SU-DHL-6 (cell line): ENCODE measurements around the gene COQ8B.
"Not testable (repeated sequence)": the region's sequence is repeated elsewhere in the genome, so short reads cannot be mapped to it uniquely, and the experiment has no call there.

Experiments
- H2AFZ ChIP-seq: fragments of 200-600 bp; sonication (generic); 2 replicates; pipeline ENCODE4 v1.6.1; 2014; ENCODE audit warnings: low read depth, mild to moderate bottlenecking, moderate library complexity, mixed read lengths, antibody characterized with exemption, low read length; ENCODE audit not compliant: severe bottlenecking
- H3F3A ChIP-seq: fragments of 200-600 bp; shearing (Covaris generic); 2 replicates; pipeline ENCODE4 v1.6.0; 2016; ENCODE audit warnings: antibody characterized with exemption, mild to moderate bottlenecking; ENCODE audit not compliant: insufficient read depth
- H3K27ac ChIP-seq: fragments of 200-600 bp; sonication (generic); 2 replicates; pipeline ENCODE4 v1.5.1; 2016; ENCODE audit warnings: low read depth, mild to moderate bottlenecking, low read length, moderate library complexity, mixed read lengths
- H3K27me3 ChIP-seq: fragments of 200-600 bp; sonication (generic), shearing (Covaris generic); 2 replicates; pipeline ENCODE4 v1.6.0; 2014; ENCODE audit warnings: mild to moderate bottlenecking, low read length
- H3K36me3 ChIP-seq: fragments of 200-600 bp; sonication (generic); 2 replicates; pipeline ENCODE4 v1.6.1; 2014; ENCODE audit warnings: mild to moderate bottlenecking, low read length, mixed read lengths
- H3K4me2 ChIP-seq: fragments of 300-600, 200-600 bp; shearing (Covaris generic), sonication (generic); 2 replicates; pipeline ENCODE4 v1.6.0; 2014; ENCODE audit warnings: low read length, low read depth, mild to moderate bottlenecking; ENCODE audit not compliant: poor library complexity, severe bottlenecking
- H3K4me3 ChIP-seq: fragments of 200-600 bp; sonication (generic); 2 replicates; pipeline ENCODE4 v1.5.1; 2014; ENCODE audit warnings: antibody characterized with exemption, low read length, mild to moderate bottlenecking, mixed read lengths; ENCODE audit not compliant: insufficient read depth, poor library complexity, severe bottlenecking
- H3K79me2 ChIP-seq: fragments of 200-600 bp; sonication (generic); 2 replicates; pipeline ENCODE4 v1.6.1; 2014; ENCODE audit warnings: mild to moderate bottlenecking, low read length, moderate library complexity; ENCODE audit not compliant: insufficient read depth
- H3K9ac ChIP-seq: fragments of 200-600 bp; sonication (generic); 2 replicates; pipeline ENCODE4 v1.7.0; 2014; ENCODE audit warnings: mild to moderate bottlenecking, low read length
- H3K9me2 ChIP-seq: fragments of 200-600 bp; sonication (generic); replicated peaks from 2 replicates; pipeline ENCODE4 v1.6.1; 2014; ENCODE audit warnings: low read length; ENCODE audit not compliant: insufficient read depth
- H3K9me3 ChIP-seq: fragments of 200-600 bp; sonication (generic); 2 replicates; pipeline ENCODE4 v1.6.1; 2014; ENCODE audit warnings: low read length, mixed read lengths; ENCODE audit not compliant: insufficient read depth
- H4K20me1 ChIP-seq: fragments of 200-600 bp; sonication (generic); 2 replicates; pipeline ENCODE4 v1.6.1; 2014; ENCODE audit warnings: low read depth, mild to moderate bottlenecking, antibody characterized with exemption, low read length, moderate library complexity, mixed read lengths
- CTCF ChIP-seq: fragments of 200-600 bp; sonication (generic); IDR thresholded peaks from one replicate; pipeline ENCODE4 v1.5.1; 2017; ENCODE audit warnings: antibody characterized with exemption, mild to moderate bottlenecking, low read length, moderate library complexity; ENCODE audit not compliant: insufficient read depth, poor library complexity, severe bottlenecking
- EZH2phosphoT487 ChIP-seq: fragments of 200-600 bp; sonication (generic), shearing (Covaris generic); conservative IDR thresholded peaks from 2 replicates; pipeline ENCODE4 v1.6.1; 2018; ENCODE audit warnings: mild to moderate bottlenecking, antibody characterized with exemption, low read length, moderate library complexity, mixed read lengths

The COQ8B gene

GRCh38 chr19:40652303-40652702 lies 64.4 kb downstream of the COQ8B start:
- H3K4me3 ChIP-seq, H3K27ac ChIP-seq, H3K4me2 ChIP-seq, H3K9ac ChIP-seq, H3K36me3 ChIP-seq, H3K79me2 ChIP-seq, H3F3A ChIP-seq, H4K20me1 ChIP-seq, H3K9me2 ChIP-seq, H2AFZ ChIP-seq, H3K9me3 ChIP-seq, H3K27me3 ChIP-seq: not testable (repeated sequence)

- Histone ChIP-seq H3K9me2 (no peaks in the 10 kb centered on the region), H3K9ac (no peak overlapping the region), H3K79me2 (no peaks in the 10 kb centered on the region), H3K4me2 (no peak overlapping the region), H3K27ac (no peak overlapping the region), H2AFZ (no peak overlapping the region), H3K4me3 (no peak overlapping the region), H3K36me3 (no peaks in the 10 kb centered on the region), H3K9me3 (no peaks in the 10 kb centered on the region), H4K20me1 (no peaks in the 10 kb centered on the region), H3K27me3 (no peaks in the 10 kb centered on the region), H3F3A (no peaks in the 10 kb centered on the region)
- TF ChIP-seq CTCF (no peak), EZH2phosphoT487 (no peak)
These were observed 65.9 kb downstream of the COQ8B start for GRCh38 chr19:40650749-40651305.

GRCh38 chr19:40649903-40650675 lies 66.6 kb downstream of the COQ8B start:
- H3K9ac ChIP-seq, H3K36me3 ChIP-seq, H3F3A ChIP-seq, H3K4me2 ChIP-seq, H3K9me2 ChIP-seq, H3K9me3 ChIP-seq, H3K27ac ChIP-seq, H3K4me3 ChIP-seq, H3K27me3 ChIP-seq, H3K79me2 ChIP-seq, H4K20me1 ChIP-seq: not testable (repeated sequence)
- peak overlapping the region; percentile 27 for H2AFZ ChIP-seq

GRCh38 chr19:40646743-40647254 lies 69.9 kb downstream of the COQ8B start:
- Histone ChIP-seq H3K27ac (no peak overlapping the region), H3K36me3 (no peaks in the 10 kb centered on the region), H3K9me3 (no peaks in the 10 kb centered on the region), H3K27me3 (no peaks in the 10 kb centered on the region), H3K4me3 (no peak overlapping the region), H3K79me2 (no peaks in the 10 kb centered on the region), H3K4me2 (no peak overlapping the region), H2AFZ (no peak overlapping the region), H3K9ac (no peak overlapping the region), H4K20me1 (no peaks in the 10 kb centered on the region), H3K9me2 (no peaks in the 10 kb centered on the region), H3F3A (no peaks in the 10 kb centered on the region)
- TF ChIP-seq CTCF: no peak
- TF ChIP-seq EZH2phosphoT487: no peak
